NCI-H510A (cell line): ENCODE measurements around the gene MEOX2.

Experiments
- DNase-seq: peaks from one replicate; lab custom pipeline; 2025; lab: John Stamatoyannopoulos, UW

The MEOX2 gene

DNA sequence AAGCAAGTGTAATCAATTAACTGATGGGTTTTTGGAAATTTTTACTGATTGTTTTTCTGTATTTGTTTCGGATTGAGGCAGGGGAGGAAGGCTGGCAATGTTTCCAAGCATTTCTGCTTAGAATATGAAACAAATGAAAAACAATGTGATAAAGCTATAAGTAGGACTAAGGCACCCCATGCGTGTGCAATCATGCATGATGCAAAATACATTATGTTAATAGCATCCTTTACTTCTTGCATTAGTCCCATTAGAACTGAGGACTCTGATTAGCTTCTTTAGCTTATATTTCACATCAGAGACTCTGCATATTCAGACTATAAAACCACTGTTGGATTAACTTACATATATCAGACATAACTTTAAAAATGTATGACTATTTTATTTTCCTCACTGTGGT is 76.0 kb downstream of the MEOX2 start:
- no peak for DNase-seq

DNA sequence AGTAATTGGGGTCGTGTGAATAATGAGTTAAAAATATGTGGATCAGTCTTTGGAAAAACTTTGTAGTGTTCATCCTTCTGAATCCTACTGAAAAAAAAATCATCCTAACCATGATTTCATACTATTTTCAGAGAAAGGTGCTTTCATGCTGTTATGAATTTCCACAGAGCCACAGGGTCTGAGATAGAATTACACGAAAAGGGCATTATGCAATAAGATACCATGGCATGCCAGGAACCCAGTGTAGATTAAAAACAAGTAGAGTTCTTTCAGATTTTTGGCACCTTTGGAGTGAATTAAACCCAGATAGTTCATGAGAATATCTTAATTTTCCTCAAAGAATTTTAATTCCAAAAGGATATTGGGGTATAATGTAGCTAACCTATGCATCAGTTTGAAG is 77.2 kb downstream of the MEOX2 start:
- no peak for DNase-seq

DNA sequence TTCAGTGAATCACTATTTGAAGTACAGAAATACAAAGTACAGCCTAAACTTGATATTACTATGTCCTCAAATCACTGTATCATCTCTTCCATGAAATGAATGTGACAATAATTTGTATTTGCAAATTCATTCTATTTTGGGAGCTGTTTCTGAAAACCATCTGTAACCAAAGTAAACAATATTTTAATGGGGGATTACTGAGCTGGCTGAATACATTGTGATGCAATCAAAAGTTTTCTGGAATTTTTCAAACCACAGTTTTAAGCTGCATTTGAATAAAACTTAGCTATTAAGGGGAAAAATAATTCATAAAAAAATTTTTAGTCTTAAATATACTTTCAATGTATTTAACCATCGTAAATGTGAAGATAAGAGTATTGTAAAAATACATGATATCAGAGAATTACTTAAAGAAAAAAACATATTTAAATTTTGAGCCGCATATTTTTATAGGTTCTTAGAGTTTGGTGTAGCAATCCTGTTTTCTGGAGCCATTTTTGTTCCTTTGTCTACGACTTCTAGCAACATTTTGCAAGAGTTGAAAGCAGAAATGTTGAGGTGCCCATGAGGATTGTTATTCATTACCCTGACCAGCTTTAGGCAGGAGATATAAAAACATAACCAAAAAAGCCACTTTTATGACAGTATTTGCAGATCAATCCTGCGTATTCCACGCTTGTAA is 78.8 kb downstream of the MEOX2 start:
- no peak for DNase-seq

DNA sequence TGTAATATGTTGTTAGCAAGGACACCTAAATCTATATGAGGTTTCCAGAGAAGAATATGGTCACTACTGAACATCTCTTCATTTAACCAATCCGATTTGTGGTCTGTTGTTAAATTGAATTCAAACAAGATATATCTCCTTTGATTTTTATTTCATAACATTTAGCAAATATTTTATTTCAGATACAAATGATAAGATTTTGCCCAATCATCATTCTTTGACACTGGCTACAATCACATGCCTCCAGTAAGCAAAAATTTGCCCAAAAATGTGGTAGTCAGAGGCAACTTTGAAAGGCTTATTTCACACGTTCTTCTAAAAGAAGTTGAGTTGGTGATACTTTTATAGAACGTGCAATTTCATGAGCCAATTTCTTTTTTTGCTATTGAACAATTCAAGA is 79.9 kb downstream of the MEOX2 start:
- no peak for DNase-seq

DNA sequence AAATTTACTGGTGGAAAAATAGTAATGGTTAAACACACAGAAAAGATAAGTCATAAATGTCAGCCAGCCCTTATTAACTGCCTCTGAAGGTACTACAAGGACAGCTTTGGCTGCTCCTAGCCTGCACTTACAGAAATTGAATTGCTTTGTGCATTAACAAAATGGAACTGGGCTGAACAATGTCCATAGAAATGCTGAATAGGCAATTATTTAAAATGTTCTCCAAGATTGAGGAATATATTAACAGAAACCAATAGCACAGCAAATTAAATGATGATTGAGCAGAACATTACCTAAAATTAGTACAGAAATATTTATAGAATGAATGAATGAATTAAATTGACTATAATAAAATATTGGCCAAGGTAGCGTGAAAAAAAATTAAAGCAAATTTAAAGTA is 82.3 kb downstream of the MEOX2 start:
- DNase-seq: no peak

DNA sequence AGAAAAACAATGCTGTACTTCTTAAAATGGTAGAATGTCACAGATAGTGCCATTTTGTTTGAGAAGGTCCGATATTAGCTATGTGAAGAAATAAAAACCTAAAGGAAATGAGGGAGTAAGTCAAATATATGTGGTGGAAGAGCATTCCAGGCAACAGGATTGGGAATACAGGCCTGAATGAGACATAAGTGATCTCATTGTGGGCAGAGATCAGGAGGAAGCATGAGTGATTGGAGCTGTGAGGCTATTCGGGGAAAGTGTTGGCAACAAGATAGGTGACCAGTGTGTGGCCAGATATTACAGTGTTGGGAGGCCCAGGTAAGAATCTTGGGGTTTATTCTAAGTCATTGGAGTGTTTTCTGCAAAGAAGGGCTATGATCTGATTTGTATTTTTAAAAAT is 83.4 kb downstream of the MEOX2 start:
- no peak for DNase-seq

DNA sequence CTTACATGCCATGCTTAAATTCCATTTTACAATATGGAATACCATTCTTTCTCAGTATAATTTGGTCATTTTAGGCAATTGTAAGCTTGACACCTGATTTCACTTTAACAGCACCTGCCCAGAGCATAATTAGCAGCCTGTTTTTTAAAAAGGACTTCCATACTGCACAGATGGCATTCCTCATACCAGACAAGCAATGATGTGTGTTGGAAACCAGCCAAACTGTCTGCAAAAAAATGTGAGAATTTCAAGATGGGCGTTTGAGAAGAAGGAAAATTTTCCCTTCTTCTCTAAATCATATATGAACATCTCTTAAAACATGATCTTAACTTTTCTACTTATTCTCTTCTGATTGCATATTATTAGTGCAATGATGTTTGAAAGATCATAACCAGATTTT is 84.2 kb downstream of the MEOX2 start:
- no peak for DNase-seq

DNA sequence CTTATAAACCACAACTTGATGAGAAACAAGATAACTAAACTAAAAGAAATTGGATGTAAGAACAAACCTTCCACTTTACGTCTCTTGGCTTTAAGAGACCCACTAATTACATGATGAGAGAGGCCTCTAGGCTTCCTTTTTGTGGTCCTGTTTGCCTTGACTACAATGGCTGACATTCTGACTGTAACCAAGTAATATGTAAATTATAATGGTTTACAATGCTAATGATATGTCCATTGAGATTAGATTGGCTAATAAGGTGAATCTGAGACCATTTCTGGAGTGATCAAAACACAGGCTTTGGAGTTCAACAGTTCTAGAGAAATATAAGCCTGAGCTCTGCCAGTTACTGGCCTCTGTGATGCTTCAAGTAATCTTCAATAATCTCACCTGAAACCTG is 85.3 kb downstream of the MEOX2 start:
- DNase-seq: no peak

DNA sequence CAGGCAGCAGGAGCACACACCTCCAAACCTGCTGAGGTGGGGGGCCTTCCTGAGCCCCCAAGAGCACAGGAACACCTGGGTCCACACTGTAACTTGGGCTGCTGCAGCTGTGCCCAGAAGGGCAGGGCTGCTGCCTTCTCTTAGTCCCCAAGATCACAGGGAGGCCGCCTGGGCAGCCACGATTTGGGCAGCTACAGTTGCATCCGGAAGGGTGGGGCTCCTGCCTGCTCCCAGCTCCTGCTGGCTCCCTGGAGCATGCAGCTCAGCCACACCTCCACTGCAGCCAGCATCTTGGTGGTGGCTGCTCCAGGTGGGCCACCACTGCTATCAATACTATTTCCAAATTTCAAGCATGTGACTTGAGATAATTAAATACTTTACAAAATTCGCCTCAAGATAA is 86.2 kb downstream of the MEOX2 start:
- no peak for DNase-seq

DNA sequence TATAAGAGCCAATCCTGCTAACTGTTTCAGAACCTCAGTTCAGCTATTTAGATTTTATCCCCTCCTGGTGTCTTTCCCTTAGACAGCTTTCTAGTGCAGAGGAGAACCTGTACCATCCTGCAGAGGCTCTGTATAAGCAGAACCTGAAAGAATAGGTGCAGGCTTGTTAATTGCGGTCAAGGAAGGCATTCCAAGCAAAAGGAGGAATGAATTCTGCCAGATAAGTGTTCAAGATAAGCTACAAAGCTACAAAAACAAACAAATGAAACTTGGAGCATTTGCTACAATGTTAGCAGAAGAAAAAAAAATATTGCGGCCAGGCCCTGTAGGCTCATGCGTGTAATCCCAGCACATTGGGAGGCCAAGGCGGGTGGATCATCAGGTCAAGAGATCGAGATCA is 92.0 kb downstream of the MEOX2 start:
- DNase-seq: no peak

DNA sequence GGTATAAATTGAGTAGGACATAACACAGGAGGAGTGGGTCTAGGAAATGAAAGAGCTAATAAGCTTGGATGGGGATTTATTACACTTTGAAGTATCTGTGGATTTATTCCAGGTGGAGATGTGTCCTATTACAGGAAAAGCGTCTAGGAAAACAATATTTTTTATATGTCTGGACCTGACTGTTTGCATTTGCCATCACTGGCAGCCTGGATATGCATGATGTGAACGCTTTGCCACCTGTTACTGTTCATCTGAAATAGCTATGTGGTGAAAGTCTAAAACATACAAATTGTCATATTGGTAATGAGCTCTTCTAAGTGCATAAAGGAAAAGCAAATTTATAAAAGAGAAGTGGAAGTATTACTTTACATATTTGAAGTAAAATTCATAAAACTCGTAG is 93.1 kb downstream of the MEOX2 start:
- no peak for DNase-seq

DNA sequence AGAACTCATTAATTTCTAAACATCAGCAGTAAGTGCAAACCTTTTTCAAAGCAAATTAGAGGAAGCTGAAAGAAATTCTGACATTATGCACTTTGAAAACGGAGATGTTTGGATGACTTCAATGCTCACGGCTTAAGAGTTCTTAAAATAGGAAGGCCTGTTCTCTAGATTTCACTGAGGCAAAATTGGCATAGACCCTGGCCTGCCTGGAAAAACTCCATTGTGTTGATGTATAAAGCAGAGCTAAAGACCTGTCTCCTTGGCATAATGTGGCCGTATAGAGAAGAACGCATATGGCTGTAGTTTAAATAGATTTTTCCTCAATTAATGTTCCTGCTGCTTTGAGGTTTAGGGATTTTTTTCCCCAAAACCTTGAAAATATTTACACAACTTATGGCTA is 100.2 kb downstream of the MEOX2 start:
- DNase-seq: no peak

DNA sequence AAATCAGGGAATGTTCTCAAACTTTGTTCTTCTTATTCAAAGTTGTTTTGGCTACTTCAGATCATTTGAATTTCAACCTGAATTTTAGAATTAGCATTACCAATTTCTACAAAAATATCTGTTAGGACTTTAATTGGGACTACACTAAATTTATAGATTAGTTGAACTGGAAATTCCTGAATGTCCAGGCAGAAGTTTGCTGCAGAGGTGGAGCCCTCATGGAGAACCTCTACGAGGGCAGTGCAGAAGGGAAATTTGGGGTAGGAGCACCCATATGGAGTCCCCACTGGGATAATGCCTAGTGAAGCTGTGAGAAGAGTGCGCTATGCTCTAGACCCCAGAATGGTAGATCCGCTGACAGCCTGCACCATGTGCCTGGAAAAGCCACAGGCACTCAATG is 101.9 kb downstream of the MEOX2 start:
- no peak for DNase-seq

DNA sequence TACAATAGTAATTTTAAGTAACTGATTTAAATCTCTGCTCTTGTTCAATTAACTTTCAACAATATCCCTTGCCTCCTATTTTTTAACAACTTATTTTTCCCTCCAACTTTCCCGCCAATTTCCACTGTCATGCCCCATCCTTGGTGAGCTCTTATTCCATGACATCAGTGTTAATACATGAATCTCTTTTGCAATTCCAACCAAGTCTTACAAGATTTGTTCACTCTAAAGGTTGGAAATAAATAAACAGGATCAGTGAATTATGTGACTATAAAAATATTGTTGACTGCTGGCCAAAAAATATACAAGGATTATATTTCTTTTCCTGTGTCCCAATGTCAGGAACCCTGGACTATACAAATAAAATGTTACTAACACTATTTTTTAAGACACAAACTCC is 103.7 kb downstream of the MEOX2 start:
- no peak for DNase-seq

DNA sequence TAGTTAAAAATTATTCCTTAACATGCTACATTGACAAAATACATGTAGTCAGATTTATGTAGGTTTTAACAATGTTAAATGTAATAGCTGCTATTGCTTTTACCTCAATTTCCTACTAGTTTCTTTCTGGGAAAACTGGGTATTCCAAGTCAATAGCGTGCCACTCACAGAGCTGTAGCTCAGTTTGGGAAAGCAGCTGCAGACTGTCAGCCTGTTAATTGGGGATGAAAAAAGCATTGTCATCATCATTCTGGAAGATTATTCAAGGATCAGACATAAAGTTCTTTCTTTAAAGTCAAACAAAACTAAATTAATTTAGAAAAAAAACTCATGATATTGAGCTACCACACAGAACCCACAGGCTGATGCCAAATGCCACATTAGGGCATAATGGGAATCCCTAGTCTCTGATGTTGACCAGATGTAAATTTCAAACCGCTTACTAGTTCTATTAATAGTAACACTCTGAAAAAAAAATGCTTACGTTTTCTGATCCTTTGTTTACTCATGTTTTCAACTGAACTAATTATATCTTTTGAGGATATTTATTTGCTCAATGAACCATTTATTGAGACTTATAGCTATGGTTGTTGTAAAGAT is 105.0 kb downstream of the MEOX2 start:
- DNase-seq: no peak

DNA sequence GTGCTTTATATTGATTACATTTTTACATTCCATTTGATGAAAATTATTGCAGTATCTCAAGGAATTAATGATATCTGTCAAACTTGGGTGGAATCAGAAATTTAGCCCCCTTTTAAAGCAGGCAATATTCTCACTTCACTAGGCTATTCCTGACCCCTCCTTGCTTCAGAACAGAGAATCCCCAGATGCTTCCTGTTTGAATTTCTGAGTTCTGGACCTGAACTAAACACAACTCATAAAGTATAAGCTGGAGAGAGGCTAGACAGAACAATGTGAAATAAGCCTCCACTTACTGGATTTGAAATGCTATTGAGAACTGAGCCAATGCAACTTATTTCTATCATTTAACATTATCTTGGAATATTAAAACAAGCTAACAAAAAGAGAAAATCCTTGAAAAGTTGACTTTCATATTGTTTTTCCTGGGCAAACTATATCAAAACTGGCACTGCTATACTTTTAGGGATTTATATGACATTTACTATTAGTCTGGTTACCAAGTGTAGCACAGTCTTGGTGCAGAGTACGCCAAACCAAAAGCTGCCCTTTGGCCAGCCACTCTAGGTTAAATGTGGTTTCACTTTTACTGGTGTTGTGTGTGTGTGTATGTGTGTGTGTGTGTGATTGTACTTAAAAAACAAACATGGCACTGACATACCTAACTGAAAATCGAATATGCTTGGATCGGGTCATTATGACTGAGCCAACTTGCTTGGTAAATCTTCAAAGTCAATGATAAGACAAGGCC is 105.7 kb downstream of the MEOX2 start:
- DNase-seq: no peak

DNA sequence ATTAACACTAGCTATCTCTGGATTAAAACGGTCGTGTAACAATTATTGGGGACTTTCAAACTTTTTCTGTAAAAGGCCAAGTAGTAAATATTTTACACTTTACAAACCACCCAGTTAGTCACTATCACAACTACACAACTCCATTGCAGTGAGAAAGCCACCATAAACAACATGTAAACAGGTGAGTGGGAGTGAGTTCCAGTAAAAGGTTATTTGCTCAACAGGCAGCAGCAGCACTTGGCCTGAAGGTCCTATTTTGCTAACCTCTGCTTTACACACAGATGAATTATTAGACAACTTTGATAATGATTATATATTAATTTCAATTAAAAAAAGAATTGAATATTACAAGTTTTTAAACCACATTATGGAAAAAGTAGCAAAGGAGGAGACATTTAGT is 108.9 kb downstream of the MEOX2 start:
- DNase-seq: no peak

DNA sequence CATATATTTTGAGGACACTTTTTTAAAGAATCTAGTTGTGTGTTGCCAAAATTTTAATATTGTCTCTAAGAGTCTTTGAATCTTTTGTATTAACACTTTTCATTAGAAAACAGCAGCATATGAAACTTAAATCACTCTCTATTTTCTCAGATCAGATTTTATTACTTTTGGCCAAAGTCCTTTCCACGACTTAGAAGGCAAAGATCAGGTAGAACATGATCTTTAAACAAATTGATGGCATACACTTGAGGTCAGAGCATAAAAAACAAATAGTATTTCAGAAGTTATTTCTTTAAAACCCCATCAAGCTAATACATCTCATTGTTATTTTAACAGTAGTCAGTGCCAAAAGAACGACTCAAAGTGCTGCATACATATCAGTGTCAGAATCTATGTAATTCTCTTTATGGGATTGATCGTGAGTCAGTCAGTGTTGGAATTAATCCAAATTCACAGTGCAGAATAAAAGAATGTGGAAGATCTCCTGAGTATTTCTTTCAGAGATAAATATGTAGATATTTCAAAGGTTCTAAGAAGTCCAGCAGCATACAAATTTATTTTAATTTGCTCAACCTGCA is 115.1 kb downstream of the MEOX2 start:
- DNase-seq: no peak

DNA sequence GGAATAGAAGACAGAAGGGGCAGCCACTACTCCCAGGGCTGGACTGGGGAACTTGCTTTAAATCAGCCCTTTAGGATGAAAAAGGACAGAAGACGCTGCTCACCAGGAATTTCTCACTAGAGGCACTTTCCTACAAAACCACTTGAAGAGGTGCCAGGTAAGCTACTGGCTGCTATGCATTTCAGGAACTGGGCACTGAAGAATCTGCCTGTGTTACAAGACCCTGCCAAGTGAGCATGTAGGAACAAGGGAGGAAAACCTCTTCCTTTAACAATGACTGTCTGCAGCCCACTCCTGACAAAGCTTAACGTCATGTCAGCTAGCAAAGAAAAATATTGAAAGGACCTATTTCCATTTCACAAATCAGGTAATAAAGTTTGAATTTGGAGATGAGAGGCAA is 118.8 kb downstream of the MEOX2 start:
- no peak for DNase-seq

DNA sequence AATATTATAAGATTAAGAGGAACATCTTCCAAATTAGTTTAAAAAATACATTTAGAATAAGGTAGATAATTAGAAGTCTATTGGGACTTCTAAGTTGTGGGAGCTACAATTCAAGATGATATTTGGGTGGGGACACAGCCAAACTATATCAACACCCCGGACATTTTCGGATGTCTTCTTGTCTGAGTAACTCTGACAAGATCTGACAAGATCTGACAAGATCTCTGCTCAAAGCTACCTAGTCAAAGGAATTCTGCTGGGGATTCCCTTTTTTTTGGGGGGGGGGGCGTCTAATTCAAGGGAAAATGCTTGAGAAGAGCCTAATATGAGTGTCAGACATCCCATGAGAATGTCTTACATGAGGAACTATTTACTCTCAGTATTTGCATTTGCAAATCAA is 119.4 kb downstream of the MEOX2 start:
- no peak for DNase-seq

DNA sequence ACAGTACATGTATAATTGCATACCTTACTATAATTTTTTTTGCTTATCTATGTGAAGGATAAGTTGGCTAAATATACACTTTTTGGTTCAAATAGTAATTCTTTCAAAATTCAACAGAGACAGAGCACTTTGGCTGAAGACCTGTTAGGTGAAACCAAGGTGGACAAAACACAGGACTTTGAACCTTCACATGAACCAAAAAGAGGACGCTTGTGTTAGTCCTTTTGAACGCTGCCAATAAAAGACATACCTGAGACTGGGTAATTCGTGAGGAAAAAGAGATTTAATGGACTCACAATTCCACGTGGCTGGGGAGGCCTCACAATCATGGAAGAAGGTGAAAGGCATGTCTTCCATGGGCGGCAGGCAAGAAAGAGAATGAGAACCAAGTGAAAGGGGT is 120.0 kb downstream of the MEOX2 start:
- no peak for DNase-seq

DNA sequence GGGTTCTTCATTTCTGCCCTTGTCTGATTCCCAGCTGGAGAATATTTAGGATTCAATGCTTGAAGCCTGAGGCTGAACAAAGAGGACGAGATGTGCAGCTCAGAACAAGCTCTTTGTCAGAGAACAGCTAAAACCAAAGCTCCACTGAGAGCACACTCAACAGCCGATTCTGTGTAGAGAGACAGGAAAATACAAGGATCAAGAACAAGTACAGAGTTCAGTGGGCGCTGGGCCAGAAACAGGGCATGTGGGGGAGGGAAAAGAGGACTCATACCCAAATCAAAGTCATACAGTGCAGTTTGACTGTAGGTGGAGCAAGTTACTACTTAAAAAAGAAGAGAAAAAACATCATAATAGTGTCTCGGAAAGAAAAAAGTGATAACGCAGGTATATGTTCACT is 124.6 kb downstream of the MEOX2 start, which contains the start of gene AGMO:
TSS of gene AGMO (minus strand) at position 181 of the 400 bp plus-strand sequence.
- no peak for DNase-seq
